HG02642 (cell line): Measurements from ENCODE around the gene SPIN1.
"Not testable (repeated sequence)": the region's sequence is repeated elsewhere in the genome, so short reads cannot be mapped to it uniquely, and the experiment has no call there.

Experiments
- ATAC-seq: cut with Tn5 transposase; IDR thresholded peaks from one replicate; pipeline ENCODE4 v1.9.1; 2021; ENCODE audit warnings: mild to moderate bottlenecking; ENCODE audit not compliant: unreplicated experiment, poor library complexity

SPIN1 gene

DNA sequence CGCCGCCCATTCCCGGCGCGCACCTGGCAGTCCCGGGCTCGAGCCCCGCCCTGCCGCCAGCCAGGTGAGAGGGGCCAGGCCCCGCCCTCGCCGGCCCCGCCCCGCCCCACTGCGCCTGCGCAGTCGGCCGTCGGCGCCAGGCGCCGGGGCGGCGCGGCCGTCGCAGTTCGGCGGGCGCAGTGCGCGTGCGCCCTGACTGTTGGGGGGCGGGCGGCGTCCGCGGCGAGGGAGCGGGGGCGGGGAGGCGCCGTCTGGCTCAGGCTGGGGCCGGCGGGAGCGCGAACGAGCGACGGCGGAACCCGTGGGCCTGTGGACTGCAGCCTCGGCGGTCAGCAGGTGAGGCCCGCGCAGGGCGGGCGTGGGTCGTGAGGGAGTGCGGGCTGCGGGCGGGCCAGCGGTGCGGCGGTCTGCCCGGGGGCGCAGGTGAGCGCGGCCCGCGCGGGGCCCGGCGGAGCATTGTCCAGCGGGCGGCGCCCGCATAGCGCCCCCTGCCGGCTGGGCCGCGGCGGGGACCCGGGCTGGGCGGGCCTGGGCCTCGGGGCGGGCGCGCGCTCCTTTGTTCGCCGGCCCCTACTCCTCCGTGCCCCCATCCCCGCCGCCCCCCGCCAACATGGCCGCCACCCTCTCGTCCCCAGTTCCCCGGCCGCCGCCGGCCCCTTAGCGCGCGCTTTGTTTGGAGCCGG is at the start of gene SPIN1:
TSS of gene SPIN1 (plus strand) at position 242 of the 683 bp plus-strand sequence. CDS start 38,096 bp downstream, outside the sequence.
- ATAC-seq: peak; percentile 87

DNA sequence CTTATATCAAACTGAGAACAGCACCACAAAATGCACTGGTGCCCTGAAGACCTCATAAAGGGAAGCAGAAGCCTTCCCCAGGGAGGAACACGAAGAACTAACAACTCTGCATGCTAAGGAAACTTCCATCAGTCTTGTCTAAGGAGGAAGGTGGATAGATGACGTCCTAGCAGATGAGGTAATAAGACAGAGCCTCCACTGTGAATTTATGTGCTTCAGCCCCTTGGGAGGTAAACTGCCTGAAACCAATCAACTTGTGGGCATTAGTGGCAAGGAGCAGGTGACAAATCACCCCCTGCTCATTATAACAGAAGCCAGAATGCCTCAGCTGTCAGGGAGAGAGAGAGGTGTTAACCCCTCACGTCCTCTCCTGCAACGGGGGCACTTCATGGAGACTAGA is 48.9 kb upstream of the SPIN1 start:
- no peak for ATAC-seq

DNA sequence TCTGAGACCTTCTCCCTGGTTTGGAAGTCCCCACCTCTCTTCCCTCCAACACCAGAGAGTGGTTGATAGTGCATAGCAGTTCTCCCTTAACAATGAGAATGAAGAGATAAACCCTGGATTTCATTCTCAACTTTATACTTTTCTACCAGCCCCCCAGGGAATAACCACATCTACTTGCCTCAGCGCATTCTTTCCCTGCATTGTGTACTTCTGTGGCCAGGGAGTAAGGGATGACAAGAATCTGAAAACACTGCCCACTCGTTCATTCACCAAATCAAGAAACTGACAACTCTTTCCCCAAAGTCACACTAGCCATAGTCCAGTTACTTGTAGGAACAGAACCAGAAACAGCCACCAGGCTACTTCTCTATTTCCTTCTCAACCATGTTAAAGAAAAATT is 46.0 kb upstream of the SPIN1 start:
- no peak for ATAC-seq

DNA sequence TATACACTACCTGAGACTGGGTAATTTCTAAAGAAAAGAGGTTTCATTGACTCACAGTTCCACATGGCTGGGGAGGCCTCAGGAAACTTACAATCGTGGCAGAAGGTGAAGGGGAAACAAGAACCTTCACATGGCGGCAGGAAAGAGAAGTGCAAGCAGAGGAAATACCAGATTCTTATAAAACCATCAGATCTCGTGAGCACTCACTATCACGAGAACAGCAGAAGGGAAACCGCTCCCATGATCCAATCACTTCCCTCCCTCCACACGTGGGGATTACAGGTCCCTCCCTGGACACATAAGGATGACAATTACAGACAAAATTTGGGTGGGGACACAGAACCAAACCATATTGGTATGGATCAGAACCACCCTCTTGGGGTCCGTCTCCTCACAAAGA is 44.2 kb upstream of the SPIN1 start:
- ATAC-seq: no peak

DNA sequence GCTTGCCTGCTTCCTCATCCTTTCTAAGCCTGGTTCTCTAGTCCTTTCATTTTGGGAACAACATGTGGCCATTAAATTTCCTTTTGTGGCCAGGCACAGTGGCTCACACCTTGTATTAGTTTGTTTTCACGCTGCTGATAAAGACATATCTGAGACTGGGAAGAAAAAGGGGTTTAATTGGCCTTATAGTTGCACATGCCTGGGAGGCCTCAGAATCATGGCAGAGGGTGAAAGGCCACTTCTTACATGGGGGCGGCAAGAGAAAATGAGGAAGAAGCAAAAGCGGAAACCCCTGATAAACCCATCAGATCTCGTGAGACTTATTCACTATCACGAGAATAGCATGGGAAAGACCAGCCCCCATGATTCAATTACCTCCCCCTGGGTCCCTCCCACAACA is 37.9 kb upstream of the SPIN1 start:
- not testable (repeated sequence) for ATAC-seq

DNA sequence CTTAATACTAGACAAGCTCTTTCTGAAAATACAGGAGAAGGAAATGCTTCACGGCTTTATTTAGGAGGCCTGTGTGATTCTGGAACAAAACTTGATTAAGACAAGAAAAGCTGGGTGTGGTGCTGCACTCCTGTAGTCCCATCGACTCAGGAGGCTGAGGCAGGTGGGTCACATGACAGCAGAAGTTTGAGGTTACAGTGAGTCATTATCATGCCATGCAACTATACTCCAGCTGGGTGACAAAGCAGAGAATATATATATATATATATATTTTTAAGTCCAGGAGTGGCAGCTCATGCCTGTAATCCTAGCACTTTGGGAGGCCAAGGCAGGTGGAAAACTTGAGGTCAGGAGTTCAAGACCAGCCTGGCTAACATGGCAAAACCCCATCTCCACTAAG is 33.1 kb upstream of the SPIN1 start:
- ATAC-seq: no peak

DNA sequence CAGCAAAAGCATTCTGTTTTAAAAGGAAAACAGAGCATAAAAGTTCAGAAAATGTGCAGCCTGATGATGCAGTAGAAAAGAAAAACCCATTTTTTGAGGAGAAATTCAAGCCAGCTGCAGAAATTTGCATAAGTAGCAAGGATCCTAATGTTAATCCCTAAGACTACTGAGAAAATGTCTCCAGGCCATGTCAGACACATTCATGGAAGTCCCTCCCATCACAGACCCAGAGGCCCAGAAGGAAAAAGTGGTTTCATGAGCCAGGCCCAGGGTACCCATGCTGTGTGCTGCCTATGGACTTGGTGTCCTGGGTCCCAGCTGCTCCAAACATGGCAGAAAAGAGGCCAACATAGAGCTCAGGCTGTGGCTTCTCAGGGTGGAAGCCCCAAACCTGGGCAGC is 31.0 kb upstream of the SPIN1 start:
- not testable (repeated sequence) for ATAC-seq

DNA sequence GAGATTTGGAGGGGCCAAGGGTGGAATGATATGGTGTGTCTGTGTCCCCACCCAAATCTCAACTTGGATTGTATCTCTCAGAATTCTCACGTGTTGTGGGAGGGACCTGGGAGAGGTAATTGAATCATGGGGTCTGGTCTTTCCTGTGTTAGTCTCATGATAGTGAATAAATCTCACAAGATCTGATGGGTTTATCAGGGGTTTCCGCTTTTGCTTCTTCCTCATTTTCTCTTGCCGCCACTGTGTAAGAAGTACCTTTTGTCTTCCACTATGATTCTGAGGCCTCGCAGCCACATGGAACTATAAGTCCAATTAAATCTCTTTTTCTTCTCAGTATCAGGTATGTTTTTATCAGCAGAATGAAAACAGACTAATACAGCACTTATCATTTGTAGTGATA is 29.5 kb upstream of the SPIN1 start:
- no peak for ATAC-seq

DNA sequence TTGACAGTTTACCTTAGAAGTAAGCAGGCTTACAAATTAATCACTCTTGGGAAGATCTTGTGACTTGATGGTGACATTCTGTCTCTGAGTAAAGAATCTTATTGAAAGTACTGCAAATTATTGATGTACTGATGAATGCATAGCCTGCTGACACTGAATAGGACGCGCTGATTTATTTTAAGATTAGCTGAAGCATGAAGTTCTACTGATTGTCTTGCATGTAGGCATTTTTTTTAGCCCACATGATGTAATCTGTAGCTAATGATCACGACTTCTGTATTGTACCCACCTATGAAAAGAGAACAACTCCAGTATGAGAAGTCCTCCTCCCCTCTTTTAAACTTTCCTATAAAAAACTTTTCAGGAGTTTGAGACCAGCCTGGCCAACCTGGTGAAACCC is 28.3 kb upstream of the SPIN1 start:
- ATAC-seq: no peak

DNA sequence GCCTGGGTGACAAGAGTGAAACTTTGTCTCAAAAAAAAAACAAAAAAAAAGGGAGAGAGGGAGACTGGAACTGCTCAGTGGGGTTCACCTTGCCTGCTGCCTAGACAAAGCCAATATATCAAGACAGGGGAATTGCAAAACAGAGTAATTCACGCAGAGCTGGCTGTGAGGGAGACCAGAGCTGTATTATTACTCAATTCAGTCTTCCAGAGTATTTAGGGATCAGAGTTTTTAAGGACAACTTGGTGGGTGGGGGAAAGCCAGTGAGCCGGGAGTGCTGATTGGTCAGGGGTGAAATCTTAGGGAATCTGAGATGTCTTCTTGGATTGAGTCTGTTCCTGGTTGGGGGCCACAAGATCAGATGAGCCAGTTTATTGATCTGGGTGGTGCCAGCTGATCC is 25.6 kb upstream of the SPIN1 start:
- ATAC-seq: no peak

DNA sequence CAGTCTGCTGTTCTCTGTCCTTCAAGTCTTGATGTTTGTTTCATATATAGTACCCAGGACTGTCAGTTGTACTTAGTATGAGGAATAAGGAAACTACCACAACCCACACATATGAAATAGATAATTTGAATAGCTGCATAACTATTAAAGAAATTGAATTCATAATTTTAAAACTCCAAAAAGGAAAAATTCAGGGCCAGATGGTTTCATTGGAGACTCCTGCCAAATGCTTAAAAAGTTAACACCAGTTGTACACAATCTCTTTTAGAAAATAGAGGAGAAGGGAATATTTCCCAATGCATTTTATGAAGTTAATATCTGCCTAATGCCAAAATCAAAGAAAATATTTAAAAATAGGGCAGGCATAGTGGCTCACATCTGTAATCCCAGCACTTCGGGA is 24.6 kb upstream of the SPIN1 start:
- no peak for ATAC-seq

DNA sequence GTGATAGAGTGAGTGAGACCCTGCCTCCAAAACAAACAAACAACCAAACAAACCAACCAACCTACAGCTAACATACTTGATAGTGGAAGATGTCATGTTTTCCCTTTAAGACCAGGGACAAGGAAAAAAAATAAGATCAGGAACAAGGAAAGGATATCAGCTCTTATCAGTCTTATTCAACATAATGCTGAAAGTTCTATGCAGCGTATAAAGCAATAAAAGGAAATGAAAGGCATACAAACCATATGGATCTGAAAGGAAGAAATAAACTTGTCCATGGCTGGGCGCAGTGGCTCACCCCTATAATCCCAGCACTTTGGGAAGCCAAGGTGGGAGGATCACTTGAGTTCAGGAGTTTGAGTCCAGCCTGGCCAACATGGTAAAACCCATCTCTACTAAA is 23.5 kb upstream of the SPIN1 start:
- no peak for ATAC-seq

DNA sequence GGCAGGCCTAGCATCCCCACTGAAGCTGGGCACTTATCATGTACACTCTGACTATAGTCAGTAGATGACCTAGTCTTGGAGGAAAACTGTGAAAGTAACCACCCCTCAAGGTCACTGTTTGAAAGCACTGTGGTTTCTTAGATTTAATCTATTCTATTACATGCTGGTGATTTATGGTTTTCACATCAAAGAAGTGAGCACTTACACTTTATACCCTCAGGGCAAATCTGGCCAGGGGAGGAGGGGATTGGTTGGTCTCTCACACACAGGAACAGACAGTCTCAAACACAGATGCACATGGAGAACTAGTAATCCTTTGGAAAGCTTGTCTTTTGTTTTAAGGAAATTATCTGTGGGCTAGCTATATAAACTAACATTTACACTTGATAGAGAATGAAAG is 17.9 kb upstream of the SPIN1 start:
- no peak for ATAC-seq

DNA sequence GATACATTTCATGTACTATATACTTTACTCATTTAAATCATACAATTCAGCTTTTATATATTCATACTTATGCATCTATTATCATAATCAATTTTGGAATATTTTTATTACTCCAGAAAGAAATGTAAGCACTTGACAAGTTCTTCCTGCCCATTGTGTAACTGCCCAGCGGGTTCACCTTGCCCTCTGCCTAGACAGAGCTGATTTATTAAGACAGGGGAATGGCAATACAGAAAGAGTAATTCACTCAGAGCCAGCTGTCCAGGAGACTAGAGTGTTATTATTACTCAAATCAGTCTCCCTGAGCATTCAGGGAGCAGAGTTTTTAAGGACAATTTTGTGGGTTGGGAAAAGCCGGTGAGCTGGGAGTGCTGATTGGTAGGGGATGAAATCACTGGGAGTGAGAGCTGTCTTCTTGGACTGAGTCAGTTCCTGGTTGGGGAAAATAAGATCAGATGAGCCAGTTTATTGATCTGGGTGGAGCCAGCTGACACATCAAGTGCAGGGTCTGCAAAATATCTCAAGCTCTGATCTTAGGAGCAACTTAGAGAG is 16.1 kb upstream of the SPIN1 start:
- no peak for ATAC-seq

DNA sequence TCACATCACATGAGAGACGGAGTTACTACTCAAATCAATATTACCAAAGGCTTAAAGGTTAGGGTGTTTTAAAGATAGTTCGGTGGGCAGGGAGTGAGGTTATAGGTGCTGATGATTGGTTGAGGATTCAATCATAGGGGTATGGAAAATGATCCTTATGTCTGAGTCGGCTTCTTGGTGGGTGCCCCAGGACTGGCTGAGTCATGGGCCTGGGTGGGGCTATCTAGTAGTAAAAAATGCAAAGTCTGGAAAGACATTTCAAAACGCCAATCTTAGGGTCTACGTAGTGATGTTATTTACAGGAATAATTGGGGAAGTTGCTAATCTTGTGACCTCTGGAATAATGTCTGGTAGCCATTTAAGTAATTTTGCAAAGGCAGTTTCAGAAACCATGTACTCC is 15.2 kb upstream of the SPIN1 start:
- no peak for ATAC-seq

DNA sequence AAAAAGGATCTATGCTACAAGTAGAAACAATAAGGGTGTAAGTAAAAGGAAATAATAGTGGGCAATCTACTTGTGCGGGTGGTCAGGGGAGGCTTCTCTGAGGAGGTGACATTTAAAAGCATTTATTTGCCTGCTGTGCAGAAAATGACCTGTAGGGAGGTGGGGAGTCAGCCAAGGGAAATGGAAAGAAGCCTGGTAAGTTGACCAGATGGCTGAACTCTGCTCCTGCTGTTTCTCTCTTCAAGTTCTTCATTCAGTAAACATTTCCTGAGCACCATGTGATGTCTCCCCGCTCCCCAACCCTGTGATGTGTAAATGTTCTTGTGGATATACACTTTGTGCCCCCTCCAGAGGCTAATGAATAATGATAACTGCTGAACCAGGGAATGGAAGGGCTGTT is 9.9 kb upstream of the SPIN1 start:
- ATAC-seq: no peak

DNA sequence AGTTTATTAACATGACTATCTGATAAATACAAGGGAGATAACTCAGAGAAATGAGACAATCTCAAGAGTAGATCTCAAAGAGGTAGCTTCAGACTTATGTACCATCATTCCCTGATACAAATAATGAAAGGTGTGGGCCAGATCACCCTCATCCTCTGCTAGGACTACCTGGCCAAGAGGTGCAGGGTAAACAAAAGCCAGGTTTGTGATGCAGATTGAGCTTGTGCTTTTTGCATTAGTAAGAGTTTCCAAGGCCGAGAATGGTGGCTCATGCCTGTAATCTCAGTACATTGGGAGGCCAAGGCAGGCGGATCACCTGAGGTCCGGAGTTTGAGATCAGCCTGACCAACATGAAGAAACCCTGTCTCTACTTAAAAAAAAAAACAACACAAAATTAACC is 8.9 kb upstream of the SPIN1 start:
- no peak for ATAC-seq

DNA sequence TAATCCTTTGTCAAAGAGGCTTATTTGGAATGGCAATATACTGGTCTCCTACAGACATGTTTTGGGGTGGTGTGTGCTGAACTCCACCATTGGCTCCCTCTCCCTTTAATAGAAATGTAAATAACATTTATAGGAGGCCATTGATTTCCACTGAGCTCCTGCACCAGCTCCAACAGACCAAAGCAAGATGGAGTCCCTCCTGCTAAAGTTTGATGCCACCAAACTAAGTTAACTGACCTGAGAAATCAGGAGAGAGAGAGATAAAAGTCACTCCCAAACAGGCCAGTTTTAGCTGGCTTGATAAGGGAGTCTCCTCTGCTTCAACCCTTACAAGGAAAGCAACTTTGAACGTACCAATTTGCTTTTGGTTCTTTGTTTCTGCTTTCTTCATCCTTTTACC is 8.1 kb upstream of the SPIN1 start:
- ATAC-seq: no peak

DNA sequence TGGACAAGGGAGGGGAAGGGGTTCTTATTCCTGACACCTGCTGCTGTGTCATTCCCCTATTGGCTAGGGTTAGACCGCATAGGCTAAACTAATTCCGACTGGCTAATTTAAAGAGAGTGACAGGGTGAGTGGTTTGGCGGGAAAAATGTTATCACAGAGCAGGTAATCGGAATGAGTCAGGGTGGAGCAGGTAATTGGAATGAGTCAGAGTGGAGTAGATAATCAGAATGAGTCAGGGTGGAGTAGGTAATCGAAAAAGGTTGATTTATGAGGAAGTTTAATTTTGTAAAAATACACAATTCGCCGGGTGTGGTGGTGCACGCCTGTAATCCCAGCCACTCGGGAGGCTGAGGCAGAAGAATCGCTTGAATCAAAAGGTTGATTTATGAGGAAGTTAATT is 6.9 kb upstream of the SPIN1 start:
- not testable (repeated sequence) for ATAC-seq

DNA sequence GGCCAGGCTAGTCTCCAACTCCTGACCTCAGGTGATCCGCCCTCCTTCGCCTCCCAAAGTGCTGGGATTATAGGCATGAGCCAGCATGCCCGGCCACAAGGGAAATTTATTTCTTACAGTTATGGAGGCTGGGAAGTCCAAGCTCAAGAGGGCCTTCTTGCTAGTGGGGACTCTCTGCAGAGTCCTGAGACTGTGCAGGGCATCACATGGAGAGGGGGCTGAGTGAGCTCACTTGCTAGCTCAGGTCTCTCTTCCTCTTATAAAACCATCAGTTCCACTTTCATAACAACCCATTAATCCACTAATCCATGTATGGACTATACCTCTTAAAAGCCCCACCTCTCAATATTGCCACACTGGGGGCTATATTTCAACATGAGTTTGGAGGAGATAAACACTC is 5.1 kb upstream of the SPIN1 start:
- no peak for ATAC-seq

DNA sequence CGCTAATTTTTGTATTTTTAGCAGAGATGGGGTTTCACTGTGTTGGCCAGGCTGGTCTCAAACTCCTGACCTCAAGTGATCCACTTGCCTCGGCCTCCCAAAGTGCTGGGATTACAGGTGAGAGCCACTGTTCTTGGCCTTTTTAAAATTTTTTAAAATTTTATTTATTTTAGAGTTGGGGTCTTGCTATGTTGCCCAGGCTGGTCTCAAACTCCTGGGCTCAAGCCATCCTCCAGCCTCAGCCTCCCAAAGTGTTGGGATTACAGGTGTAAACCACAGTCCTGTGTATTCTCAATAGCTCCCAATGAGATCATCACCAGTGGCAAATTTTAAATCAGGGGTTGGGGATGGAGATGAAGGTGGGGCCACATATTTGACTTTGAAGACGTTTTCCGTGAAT is 2.1 kb upstream of the SPIN1 start:
- not testable (repeated sequence) for ATAC-seq

DNA sequence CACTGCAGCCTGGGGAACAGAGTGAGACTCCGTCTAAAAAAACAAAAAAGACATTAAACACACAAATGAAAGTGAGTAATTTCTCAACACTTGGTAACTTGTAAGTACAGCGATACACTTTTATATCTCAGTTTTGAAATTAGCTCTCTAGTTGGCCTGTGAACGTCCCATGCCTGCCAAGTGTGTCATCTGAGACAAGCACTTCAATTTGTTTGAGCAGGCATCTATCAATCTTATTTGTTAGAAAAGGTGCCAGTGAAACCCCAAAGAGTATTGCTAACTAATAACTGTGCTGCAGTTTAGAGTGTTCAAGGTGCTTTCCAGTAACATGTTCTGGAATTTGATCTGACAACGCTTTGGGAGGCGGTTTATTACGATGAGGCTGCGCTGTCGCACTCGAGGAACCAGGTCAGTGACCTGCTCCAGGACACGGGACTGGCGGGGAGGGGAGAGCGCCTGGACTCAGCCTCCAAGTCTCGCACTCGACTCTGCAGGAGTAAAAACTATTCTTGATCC is 1.1 kb upstream of the SPIN1 start:
- no peak for ATAC-seq
